Panc1 (cell line): Measurements from ENCODE around the gene LRRC49. TPM values are rescaled to one million over a fixed set of nuclear protein-coding genes. Genes with fewer than 3 reads are reported as not detected.

ENCODE experiments used
- ATAC-seq: fragments of 200-7000 bp; cut with Tn5 transposase; 2 replicates; pipeline ENCODE4 v1.9.1; 2020; ENCODE audit warnings: mild to moderate bottlenecking, moderate library complexity
- BruUV-seq: library from RNA; stranded (reverse); fragments of 400-500 nt; replicated peaks from 2 replicates; lab custom pipeline; 2021; lab: Mats Ljungman, UMichigan
- CTCF ChIA-PET: fragments of 300-600 bp; sonication (Branson Sonifier 250); formaldehyde crosslinking; loops from one replicate; lab custom pipeline; 2022; ENCODE audit warnings: antibody characterized with exemption; lab: Charles Lee
- POLR2A ChIA-PET: fragments of 300-600 bp; sonication (Branson Sonifier 250); formaldehyde crosslinking; loops from one replicate; lab custom pipeline; 2022; ENCODE audit warnings: antibody characterized with exemption; lab: Charles Lee
- DNase-seq: peaks from one replicate; pipeline ENCODE4 v3.0.0-alpha.2; 2010; ENCODE audit warnings: low read depth, low spot score
- H3K27ac ChIP-seq: 2 replicates; pipeline ENCODE4 v1.5.1; 2011; ENCODE audit warnings: mild to moderate bottlenecking, low read length, inconsistent platforms
- H3K27me3 ChIP-seq: fragments of 200-500 bp; sonication (Bioruptor generic); 2 replicates; pipeline ENCODE4 v1.6.0; 2014; ENCODE audit warnings: low read length, inconsistent platforms; ENCODE audit not compliant: control insufficient read depth, insufficient read depth
- H3K36me3 ChIP-seq: fragments of 200-500 bp; sonication (Bioruptor generic); 2 replicates; pipeline ENCODE4 v1.5.1; 2014; ENCODE audit warnings: inconsistent platforms, mild to moderate bottlenecking, low read length, moderate library complexity; ENCODE audit not compliant: control insufficient read depth, insufficient read depth
- H3K4me1 ChIP-seq: 2 replicates; pipeline ENCODE4 v1.5.1; 2011; ENCODE audit warnings: inconsistent platforms, mild to moderate bottlenecking, low read length, moderate library complexity; ENCODE audit not compliant: control insufficient read depth, insufficient read depth
- H3K4me3 ChIP-seq, 2 experiments: 2 replicates each; pipeline ENCODE4 v1.5.1; 2011 to 2012; ENCODE audit warnings: low read depth in 2 of 2, low read length in 2 of 2, mild to moderate bottlenecking in 2 of 2, inconsistent platforms in 1 of 2, moderate library complexity in 1 of 2
- H3K9me3 ChIP-seq: fragments of 200-500 bp; sonication (Bioruptor generic); 2 replicates; pipeline ENCODE4 v1.5.1; 2014; ENCODE audit warnings: low read depth, mild to moderate bottlenecking, inconsistent platforms, low read length, moderate library complexity; ENCODE audit not compliant: control insufficient read depth, insufficient read depth
- CTCF ChIP-seq: fragments of 450-650 bp; IDR thresholded peaks from 2 replicates; pipeline ENCODE4 v1.5.1; 2017; ENCODE audit warnings: mild to moderate bottlenecking
- POLR2AphosphoS5 ChIP-seq: IDR thresholded peaks from 2 replicates; pipeline ENCODE4 v1.6.1; 2012; ENCODE audit warnings: mild to moderate bottlenecking, low read depth, low read length, moderate library complexity
- REST ChIP-seq, 2 experiments: IDR thresholded peaks; 2 replicates each; pipeline ENCODE4 v1.6.1; 2011 to 2012; ENCODE audit warnings: low read depth in 2 of 2, control low read depth in 1 of 2, low read length in 1 of 2, mild to moderate bottlenecking in 1 of 2, moderate library complexity in 1 of 2; ENCODE audit not compliant: insufficient read depth in 1 of 2
- SIN3A ChIP-seq: IDR thresholded peaks from 2 replicates; pipeline ENCODE4 v1.6.1; 2012; ENCODE audit warnings: low read depth, mild to moderate bottlenecking, low read length, moderate library complexity, borderline replicate concordance; ENCODE audit not compliant: insufficient read depth
- TCF7L2 ChIP-seq: IDR thresholded peaks from 2 replicates; pipeline ENCODE4 v1.6.1; 2011; ENCODE audit warnings: mild to moderate bottlenecking, low read depth, low read length, inconsistent platforms
- in situ Hi-C: cut with HindIII; loops from 2 replicates; pipeline ENCODE4 v1.10.0; 2016; ENCODE audit warnings: low sequenced_read_pairs, low pct_unique_long_range_greater_than_20kb
- intact Hi-C: fragments of 100-400 bp; cut with micrococcal nuclease; formaldehyde crosslinking; loops from one replicate; pipeline ENCODE4 v1.10.0; 2022; ENCODE audit not compliant: unreplicated experiment
- total RNA-seq: library from RNA; stranded (reverse); gene quantifications from one replicate; pipeline ENCODE4 v1.2.1, GENCODE V29; 2021; ENCODE audit not compliant: unreplicated experiment

LRRC49 gene
- total RNA-seq, 1 experiment from 2014 or later, result 8.3 TPM

GRCh38 chr15:71052356-71052755 is 159.7 kb downstream of the LRRC49 start:
- ChIA-PET CTCF (no interaction called here), POLR2A (no interaction called here)
- ATAC-seq, result no peak
- no peaks in the 10 kb centered on the region for H3K27me3 ChIP-seq
- no peak for DNase-seq
- in situ Hi-C loops (no loop called here), intact Hi-C loops (no loop called here)
- no peaks in the 10 kb centered on the region for H3K36me3 ChIP-seq
- H3K4me3 ChIP-seq, result no peak overlapping the region
- H3K27ac ChIP-seq, result peak overlapping the region; percentile 62; the same call in 1 of the 2 replicates
- no peaks in the 10 kb centered on the region for H3K9me3 ChIP-seq
- no peaks in the 10 kb centered on the region; the same call in 1 of the 2 replicates for H3K4me1 ChIP-seq
- TF ChIP-seq POLR2AphosphoS5, result no peak
- no TSS peak for BruUV-seq

GRCh38 chr15:71054286-71054952 is 161.8 kb downstream of the LRRC49 start:
- H3K27me3 ChIP-seq, result no peaks in the 10 kb centered on the region
- peaks cover 7% of the 10 kb centered on the region; the same call in 1 of the 2 replicates for H3K9me3 ChIP-seq
- DNase-seq (no peak), ATAC-seq (peak; percentile 60; the same call in 1 of the 2 replicates)
- CTCF ChIA-PET, result no interaction called here
- in situ Hi-C loops, result no loop called here
- H3K4me1 ChIP-seq, result no peaks in the 10 kb centered on the region; the same call in 1 of the 2 replicates
- intact Hi-C loops, result no loop called here
- peak overlapping the region; percentile 5; the same call in 1 of the 2 replicates for H3K27ac ChIP-seq
- no TSS peak for BruUV-seq
- POLR2A ChIA-PET, result no interaction called here
- no peak overlapping the region for H3K4me3 ChIP-seq
- H3K36me3 ChIP-seq, result no peaks in the 10 kb centered on the region
- TF ChIP-seq CTCF, result no peak
- peak; percentile 86 for TF ChIP-seq TCF7L2
- no peak for TF ChIP-seq REST (IDR thresholded peaks at IDR 0.05; ENCODE audit: insufficient read depth in 1 of 2, low read depth in 2 of 2, low read length in 1 of 2)
- TF ChIP-seq POLR2AphosphoS5, result no peak
- no peak for TF ChIP-seq SIN3A

- ATAC-seq (peak; percentile 76), DNase-seq (no peak)
- peaks cover 7% of the 10 kb centered on the region; the same call in 1 of the 2 replicates for H3K9me3 ChIP-seq
- intact Hi-C loops, result no loop called here
- H3K36me3 ChIP-seq, result no peaks in the 10 kb centered on the region
- POLR2A ChIA-PET, result no interaction called here
- TF ChIP-seq POLR2AphosphoS5 (no peak), REST (IDR thresholded peaks at IDR 0.05; ENCODE audit: insufficient read depth in 1 of 2, low read depth in 2 of 2, low read length in 1 of 2) (no peak), SIN3A (no peak), CTCF (no peak), TCF7L2 (no peak)
- in situ Hi-C loops, result no loop called here
- peak overlapping the region; percentile 67 for H3K27ac ChIP-seq
- BruUV-seq, result no TSS peak
- no peak overlapping the region for H3K4me3 ChIP-seq
- no peaks in the 10 kb centered on the region; the same call in 1 of the 2 replicates for H3K4me1 ChIP-seq
- CTCF ChIA-PET, result interaction anchor here (0.6 kb wide), 1 partner anchor 73 kb away, joined by 9 read pairs; no protein-coding TSS in a partner anchor
- no peaks in the 10 kb centered on the region for H3K27me3 ChIP-seq
Observed at GRCh38 chr15:71055461-71055860, 162.8 kb downstream of the LRRC49 start.
